ENCODE results near the gene TRHDE.
A peak's percentile ranks its signal among the peaks of the same experiment; 100 is the strongest.
"Not testable (repeated sequence)": the region's sequence is repeated elsewhere in the genome, so short reads cannot be mapped to it uniquely, and the experiment has no call there.

Gene TRHDE

DNA sequence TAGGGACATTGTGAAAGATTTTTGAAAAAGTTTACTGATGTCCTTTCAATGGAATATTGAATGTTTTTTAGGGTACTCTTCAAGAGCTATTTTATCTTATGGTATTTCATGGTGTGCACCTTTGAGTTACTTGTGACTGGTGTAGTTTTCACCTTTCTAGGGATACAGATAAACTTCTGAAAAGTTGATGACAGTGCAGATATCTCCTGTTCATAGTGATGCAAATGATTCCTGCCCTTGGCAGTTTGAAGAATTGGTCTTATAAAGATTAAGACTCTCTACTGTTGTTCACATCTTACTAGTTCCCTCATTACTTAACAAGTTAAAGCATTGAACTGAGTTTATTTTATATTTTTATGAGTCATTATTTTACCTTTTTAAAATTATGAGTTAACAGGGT, 408.9 kb downstream of the TRHDE start:
- TF ChIP-seq, protein P1, sequence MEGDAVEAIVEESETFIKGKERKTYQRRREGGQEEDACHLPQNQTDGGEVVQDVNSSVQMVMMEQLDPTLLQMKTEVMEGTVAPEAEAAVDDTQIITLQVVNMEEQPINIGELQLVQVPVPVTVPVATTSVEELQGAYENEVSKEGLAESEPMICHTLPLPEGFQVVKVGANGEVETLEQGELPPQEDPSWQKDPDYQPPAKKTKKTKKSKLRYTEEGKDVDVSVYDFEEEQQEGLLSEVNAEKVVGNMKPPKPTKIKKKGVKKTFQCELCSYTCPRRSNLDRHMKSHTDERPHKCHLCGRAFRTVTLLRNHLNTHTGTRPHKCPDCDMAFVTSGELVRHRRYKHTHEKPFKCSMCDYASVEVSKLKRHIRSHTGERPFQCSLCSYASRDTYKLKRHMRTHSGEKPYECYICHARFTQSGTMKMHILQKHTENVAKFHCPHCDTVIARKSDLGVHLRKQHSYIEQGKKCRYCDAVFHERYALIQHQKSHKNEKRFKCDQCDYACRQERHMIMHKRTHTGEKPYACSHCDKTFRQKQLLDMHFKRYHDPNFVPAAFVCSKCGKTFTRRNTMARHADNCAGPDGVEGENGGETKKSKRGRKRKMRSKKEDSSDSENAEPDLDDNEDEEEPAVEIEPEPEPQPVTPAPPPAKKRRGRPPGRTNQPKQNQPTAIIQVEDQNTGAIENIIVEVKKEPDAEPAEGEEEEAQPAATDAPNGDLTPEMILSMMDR (IDR thresholded peaks at IDR 0.05; ENCODE audit: low read depth, low read length): no peak
- no peak overlapping the region for H3K4me3 ChIP-seq (ENCODE audit: low read depth, low read length)

DNA sequence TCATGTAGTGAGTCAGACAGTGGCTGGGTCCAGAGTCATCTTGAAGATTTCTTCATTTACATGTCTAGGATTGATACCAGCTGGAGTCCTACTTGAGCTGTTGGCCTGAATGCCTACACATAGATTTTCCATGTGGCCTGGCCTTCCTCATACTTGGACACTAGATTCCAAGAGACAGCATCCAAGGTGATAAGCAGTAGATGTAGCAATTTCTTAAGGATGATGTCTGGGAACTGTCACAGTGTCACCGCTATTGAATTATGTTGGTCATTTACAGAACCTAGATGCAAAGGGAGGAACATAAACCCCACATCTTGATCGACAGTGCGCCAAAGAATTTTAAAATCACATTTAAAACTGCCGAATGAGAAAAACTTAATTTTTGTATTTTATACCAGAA, 412.3 kb downstream of the TRHDE start:
- TF ChIP-seq, protein P1 (IDR thresholded peaks at IDR 0.05; ENCODE audit: low read depth, low read length): no peak
- no peak overlapping the region for H3K4me3 ChIP-seq (ENCODE audit: low read depth, low read length)

DNA sequence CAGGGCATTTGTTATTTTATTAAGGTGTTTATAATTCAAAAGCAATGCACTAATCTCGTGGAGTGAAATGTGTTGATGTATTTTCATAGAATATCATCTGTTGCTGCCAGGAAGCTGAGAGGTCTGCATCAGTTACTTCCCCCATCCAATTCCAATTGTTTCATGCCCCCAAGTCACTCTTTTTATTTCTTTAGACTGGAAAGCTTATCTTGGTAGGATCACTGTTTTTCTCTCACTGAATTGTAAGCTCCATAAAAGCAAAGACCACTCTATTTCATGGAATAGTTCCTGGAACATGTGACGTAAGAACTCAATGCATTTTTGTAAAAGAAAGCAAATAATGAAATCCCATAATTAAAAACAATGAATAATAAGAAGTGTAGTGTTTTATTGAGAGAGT, 420.2 kb downstream of the TRHDE start:
- TF ChIP-seq, protein P1 (IDR thresholded peaks at IDR 0.05; ENCODE audit: low read depth, low read length): no peak
- no peak overlapping the region for H3K4me3 ChIP-seq (ENCODE audit: low read depth, low read length)

DNA sequence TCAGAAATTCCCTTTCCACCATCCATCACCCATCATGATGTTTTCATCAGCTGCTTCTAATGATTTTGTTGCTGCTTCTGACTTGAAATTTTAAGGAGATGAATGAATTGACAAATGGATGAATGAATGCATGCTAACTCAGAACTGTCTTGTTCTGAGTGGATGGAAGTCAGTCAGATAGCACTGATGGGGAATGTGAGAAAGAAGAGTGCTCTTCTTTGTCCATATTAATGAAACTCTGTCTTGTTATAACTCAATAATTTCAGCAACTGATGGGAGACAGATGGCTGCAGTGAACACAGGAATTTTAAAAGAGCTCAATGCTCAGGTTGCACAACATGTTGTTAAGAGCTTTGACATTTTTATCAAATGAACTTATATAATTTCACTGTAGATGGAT, 422.0 kb downstream of the TRHDE start:
- no peak overlapping the region for H3K4me3 ChIP-seq (ENCODE audit: low read depth, low read length)
- TF ChIP-seq, protein P1 (IDR thresholded peaks at IDR 0.05; ENCODE audit: low read depth, low read length): no peak

DNA sequence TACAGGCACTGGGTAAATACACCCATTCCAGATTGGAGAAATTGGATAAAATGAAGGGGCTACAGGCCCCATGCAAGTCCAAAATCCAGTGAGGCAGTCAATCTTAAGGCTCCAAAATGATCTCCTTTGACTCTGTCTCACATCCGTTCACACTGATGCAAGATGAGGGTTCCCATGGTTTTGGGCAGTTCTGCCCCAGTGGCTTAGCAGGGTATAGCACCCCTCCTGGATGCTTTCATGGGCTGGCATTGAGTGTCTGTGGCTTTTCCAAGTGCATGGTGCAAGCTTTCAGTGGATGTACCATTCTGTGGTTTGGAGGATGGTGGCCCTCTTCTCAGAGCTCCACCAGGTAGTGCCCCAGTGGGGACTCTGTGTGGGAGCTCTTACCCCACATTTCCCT, 427.2 kb downstream of the TRHDE start:
- no peak overlapping the region for H3K4me3 ChIP-seq (ENCODE audit: low read depth, low read length)
- TF ChIP-seq, protein P1 (IDR thresholded peaks at IDR 0.05; ENCODE audit: low read depth, low read length): peak; percentile 25; the same call in 1 of the 2 replicates

DNA sequence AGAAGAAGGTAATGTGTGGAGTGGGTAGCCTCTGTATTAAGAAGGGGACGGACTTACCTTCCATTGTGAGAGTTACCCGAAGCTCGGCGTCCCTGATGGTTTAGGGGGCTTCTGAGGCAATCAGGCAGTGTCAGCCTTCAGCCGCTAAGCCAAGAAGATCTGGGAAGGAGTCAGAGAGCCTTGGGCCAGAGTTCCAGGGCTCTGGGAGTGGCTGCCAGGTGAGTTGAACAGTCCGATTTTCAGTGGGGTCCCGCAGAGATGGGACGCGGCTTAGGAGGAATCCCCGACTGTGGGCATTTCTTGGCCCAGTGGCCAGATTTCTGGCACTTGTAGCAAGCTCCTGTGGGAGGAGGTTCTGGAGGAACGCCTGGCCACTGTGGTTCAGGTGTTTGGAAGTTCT, 439.9 kb downstream of the TRHDE start:
- H3K4me3 ChIP-seq (ENCODE audit: low read depth, low read length): not testable (repeated sequence)

DNA sequence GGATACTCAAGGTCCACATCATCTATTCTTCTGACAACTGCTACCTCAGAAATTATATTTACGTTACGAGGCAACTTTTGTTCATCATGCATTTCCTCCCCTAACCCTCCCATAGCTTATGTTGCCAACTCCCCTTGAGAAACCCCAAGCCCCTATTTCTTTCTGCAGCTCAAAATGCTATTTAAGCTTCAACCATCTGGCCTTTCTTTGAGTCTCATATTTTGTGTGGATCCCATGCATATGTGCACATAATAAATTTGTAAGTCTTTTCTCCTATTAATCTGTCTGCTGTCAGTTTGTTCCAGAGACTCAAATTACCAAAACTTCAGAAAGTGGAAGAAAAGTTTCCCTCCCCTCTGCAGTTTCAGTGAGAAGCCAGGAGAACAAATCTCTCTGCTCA, 444.1 kb downstream of the TRHDE start:
- no peak overlapping the region for H3K4me3 ChIP-seq (ENCODE audit: low read depth, low read length)
- TF ChIP-seq, protein P1 (IDR thresholded peaks at IDR 0.05; ENCODE audit: low read depth, low read length): no peak

DNA sequence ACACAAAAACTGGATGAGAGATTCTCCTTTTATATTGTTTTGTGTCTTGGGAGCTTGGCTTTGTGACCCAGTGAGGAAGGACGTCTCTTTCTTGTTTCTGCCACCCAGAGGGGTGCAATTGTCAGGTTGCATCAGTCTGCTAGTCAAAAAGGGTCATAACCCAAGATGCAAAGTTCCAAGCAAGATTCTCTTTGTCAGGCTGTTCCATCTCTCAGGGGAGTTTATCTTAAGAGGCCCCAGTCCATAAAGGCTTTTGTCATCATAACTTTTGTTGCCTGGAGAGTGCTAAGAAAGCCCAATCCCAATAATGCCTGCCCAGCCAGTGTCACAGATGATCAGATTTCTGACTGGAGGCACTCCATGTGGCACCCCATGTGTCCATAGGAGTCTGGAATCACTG, 444.9 kb downstream of the TRHDE start:
- TF ChIP-seq, protein P1 (IDR thresholded peaks at IDR 0.05; ENCODE audit: low read depth, low read length): no peak
- no peak overlapping the region for H3K4me3 ChIP-seq (ENCODE audit: low read depth, low read length)
